GM20000 (cell line): ENCODE results near the gene HYCC2.
"Not testable (repeated sequence)": the region's sequence is repeated elsewhere in the genome, so short reads cannot be mapped to it uniquely, and the experiment has no call there.

Experiments
- DNase-seq: peaks from one replicate; pipeline ENCODE4 v3.0.0; 2012; ENCODE audit warnings: low spot score
- CTCF ChIP-seq: IDR thresholded peaks from 2 replicates; pipeline ENCODE4 v1.5.1; 2012; ENCODE audit warnings: mild to moderate bottlenecking, control low read depth; ENCODE audit errors: extremely low read depth, missing control alignments

HYCC2 gene

GRCh38 chr2:201072201-201072530, 695 bp upstream of the HYCC2 start:
- TF ChIP-seq CTCF = no peak
- no peak for DNase-seq

GRCh38 chr2:201070948-201071478, 458 bp downstream of the HYCC2 start:
- no peak for TF ChIP-seq CTCF
- DNase-seq = no peak

- no peak for TF ChIP-seq CTCF
- DNase-seq = no peak
These were observed 6.6 kb downstream of the HYCC2 start for GRCh38 chr2:201064797-201065329.

- DNase-seq = not testable (repeated sequence)
These were observed 8.0 kb downstream of the HYCC2 start for GRCh38 chr2:201063516-201063915.

- no peak for DNase-seq
- no peak for TF ChIP-seq CTCF
These were observed 11.3 kb downstream of the HYCC2 start for GRCh38 chr2:201059961-201060755.

- no peak for TF ChIP-seq CTCF
- DNase-seq = no peak
These were observed 12.6 kb downstream of the HYCC2 start for GRCh38 chr2:201058914-201059313.

- no peak for DNase-seq
- no peak for TF ChIP-seq CTCF
These were observed 13.7 kb downstream of the HYCC2 start for GRCh38 chr2:201057715-201058248.
